HL-60 (cell line): ENCODE results near the gene MLLT3.

Experiments
- DNase-seq, 2 experiments: peaks; one replicate each; pipeline ENCODE4 v3.0.0-alpha.2; 2010 to 2020; ENCODE audit warnings: low read depth in 1 of 2, low spot score in 1 of 2
- H3K27ac ChIP-seq: fragments of 250-450 bp; sonication (Bioruptor Pico); replicated peaks from 2 replicates; pipeline ENCODE4 v1.5.1; 2020; ENCODE audit warnings: mild to moderate bottlenecking, moderate library complexity
- H3K27me3 ChIP-seq: fragments of 250-450 bp; sonication (Bioruptor Pico); 2 replicates; pipeline ENCODE4 v1.5.1; 2021; ENCODE audit warnings: mild to moderate bottlenecking, moderate library complexity; ENCODE audit not compliant: insufficient read depth, poor library complexity, severe bottlenecking
- H3K4me3 ChIP-seq: replicated peaks from 2 replicates; pipeline ENCODE4 v1.5.1; 2011; ENCODE audit warnings: mild to moderate bottlenecking, control low read depth, low read length; ENCODE audit not compliant: insufficient read depth
- CTCF ChIP-seq: IDR thresholded peaks from one replicate; pipeline ENCODE4 v1.5.1; 2011; ENCODE audit warnings: low read length, control low read depth, inconsistent platforms; ENCODE audit not compliant: insufficient read depth
- GABPA ChIP-seq: IDR thresholded peaks from 2 replicates; pipeline ENCODE4 v1.6.1; 2012; ENCODE audit warnings: low read depth
- POLR2AphosphoS5 ChIP-seq: IDR thresholded peaks from 2 replicates; pipeline ENCODE4 v1.6.1; 2012; ENCODE audit warnings: low read depth
- REST ChIP-seq: IDR thresholded peaks from 2 replicates; pipeline ENCODE4 v1.6.1; 2012; ENCODE audit warnings: low read depth; ENCODE audit not compliant: insufficient replicate concordance
- SPI1 ChIP-seq: IDR thresholded peaks from 2 replicates; pipeline ENCODE4 v1.6.1; 2012; ENCODE audit warnings: low read depth, mild to moderate bottlenecking, borderline replicate concordance

MLLT3 gene

GRCh38 chr9:20313415-20313814 is 308.9 kb downstream of the MLLT3 start:
- DNase-seq, result no peak
- TF ChIP-seq CTCF (no peak), POLR2AphosphoS5 (no peak), GABPA (no peak), REST (no peak), SPI1 (no peak)
- H3K27me3 ChIP-seq, result no peaks in the 10 kb centered on the region

GRCh38 chr9:20312732-20313131 is 309.6 kb downstream of the MLLT3 start:
- DNase-seq, result no peak
- no peak overlapping the region for H3K4me3 ChIP-seq
- TF ChIP-seq SPI1, result no peak
- no peak for TF ChIP-seq GABPA
- no peak for TF ChIP-seq CTCF
- TF ChIP-seq POLR2AphosphoS5, result no peak
- no peak for TF ChIP-seq REST
- H3K27ac ChIP-seq, result no peak overlapping the region
- H3K27me3 ChIP-seq, result no peaks in the 10 kb centered on the region

More at GRCh38 chr9:20313415-20313814, 308.9 kb downstream of the MLLT3 start:
- H3K4me3 ChIP-seq, result no peak overlapping the region
- H3K27ac ChIP-seq, result no peak overlapping the region

GRCh38 chr9:20310024-20310423 is 312.3 kb downstream of the MLLT3 start:
- Histone ChIP-seq H3K27me3 (no peaks in the 10 kb centered on the region), H3K27ac (no peak overlapping the region), H3K4me3 (no peak overlapping the region)
- TF ChIP-seq SPI1, result no peak
- TF ChIP-seq REST, result no peak
- TF ChIP-seq POLR2AphosphoS5, result no peak
- no peak for TF ChIP-seq CTCF
- no peak for TF ChIP-seq GABPA
- DNase-seq, result no peak
